B cell (primary cell): ENCODE measurements around the gene PCLO.

Source experiments
- CTCF ChIP-seq: fragments of 200-600 bp; IDR thresholded peaks from one replicate; pipeline ENCODE4 v1.8.0; 2022; ENCODE audit warnings: antibody characterized with exemption, mild to moderate bottlenecking
- EZH2 ChIP-seq: IDR thresholded peaks from 2 replicates; pipeline ENCODE4 v1.6.1; 2012; ENCODE audit warnings: borderline replicate concordance, low read depth, mild to moderate bottlenecking, moderate library complexity, low read length; ENCODE audit not compliant: insufficient read depth, poor library complexity, severe bottlenecking

GRCh38 chr7:83161186-83161585, 1.5 kb downstream of the PCLO start:
- TF ChIP-seq CTCF (no peak), EZH2 (no peak)
